HG03558 (cell line): ENCODE data around the gene RBMS1.
"Not testable (repeated sequence)": the region's sequence is repeated elsewhere in the genome, so short reads cannot be mapped to it uniquely, and the experiment has no call there.

Source experiments
- ATAC-seq: cut with Tn5 transposase; IDR thresholded peaks from one replicate; pipeline ENCODE4 v1.9.1; 2021; ENCODE audit warnings: moderate number of reproducible peaks; ENCODE audit not compliant: unreplicated experiment; ENCODE audit errors: extremely low read depth

Gene RBMS1

DNA sequence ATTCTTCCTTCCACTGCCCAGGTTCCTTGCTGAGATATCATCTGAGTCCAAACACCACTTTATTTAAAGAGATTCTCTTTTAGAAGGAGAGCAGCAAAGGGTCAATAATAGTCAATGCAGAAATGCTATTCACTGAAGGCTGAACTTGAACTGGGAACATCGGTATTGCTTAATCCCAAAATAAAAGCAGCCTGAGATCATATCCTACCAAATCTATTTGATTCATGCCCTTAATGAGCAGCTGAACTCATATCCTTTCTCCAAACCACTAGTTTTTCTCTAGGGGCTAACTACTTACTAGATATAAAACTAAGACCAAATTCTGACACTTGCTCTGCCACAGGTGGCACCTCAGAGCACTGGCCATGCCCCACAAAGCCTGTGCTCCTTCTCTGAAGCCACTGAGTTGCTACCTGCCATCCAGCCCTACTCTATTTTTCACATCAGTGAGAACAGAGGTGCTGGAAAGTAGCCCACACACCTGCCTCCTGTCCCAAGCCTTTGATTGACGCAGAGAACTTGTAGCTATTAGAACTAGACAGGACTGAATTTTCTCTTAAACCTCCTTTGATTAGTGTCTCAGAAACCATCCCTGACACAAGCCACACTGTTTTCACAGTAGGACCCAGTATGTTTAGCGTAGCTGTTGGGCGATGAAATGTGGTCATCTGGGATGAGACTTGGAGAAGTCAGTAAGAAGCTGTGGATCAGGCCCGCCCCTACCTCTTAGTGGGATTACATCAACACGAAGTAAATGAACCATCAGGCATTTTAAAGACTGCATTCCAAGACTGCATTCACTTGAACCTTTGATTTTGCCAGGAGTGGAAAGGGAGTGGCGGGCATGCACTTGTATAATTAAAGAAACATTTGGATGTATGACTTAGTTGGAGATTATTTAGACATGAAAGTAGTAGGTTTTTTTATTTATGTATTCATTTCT lies 124.3 kb downstream of the RBMS1 start:
- ATAC-seq = no peak

GRCh38 chr2:160367887-160368286 lies 125.7 kb downstream of the RBMS1 start:
- no peak for ATAC-seq

GRCh38 chr2:160367139-160367538 lies 126.5 kb downstream of the RBMS1 start:
- not testable (repeated sequence) for ATAC-seq

- no peak for ATAC-seq
Measured at GRCh38 chr2:160366474-160366873, 127.1 kb downstream of the RBMS1 start.

DNA sequence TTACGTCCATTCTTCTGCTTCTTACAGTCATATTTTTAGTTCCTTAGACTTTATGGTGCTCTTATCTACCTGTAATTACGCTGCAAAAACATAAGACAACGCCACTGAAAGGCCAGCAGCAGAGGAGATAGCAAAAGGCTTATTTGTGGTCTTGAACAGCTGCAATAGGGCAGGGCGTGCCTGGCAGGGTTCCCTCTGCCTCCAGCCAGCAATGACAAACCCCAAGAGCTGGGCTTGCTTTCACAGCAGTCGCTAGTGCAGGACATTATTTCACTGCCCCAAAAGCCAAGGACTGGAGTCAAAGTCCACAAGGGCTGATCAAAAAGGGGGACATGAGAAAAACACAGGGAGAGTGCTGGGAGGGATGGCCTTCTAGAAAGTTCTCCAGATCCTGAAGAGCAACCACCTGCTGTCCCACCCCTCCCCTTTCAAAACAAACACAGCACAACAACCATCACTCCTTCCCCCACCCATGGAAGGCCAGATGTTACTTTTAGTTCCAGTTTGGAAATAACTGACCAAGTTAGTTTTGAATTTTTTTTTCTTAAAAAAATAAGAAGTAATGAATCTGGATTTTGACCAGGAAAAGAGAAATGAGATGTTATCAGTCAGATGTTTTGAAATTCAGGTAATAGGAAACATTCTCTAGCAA lies 127.8 kb downstream of the RBMS1 start:
- ATAC-seq = no peak

DNA sequence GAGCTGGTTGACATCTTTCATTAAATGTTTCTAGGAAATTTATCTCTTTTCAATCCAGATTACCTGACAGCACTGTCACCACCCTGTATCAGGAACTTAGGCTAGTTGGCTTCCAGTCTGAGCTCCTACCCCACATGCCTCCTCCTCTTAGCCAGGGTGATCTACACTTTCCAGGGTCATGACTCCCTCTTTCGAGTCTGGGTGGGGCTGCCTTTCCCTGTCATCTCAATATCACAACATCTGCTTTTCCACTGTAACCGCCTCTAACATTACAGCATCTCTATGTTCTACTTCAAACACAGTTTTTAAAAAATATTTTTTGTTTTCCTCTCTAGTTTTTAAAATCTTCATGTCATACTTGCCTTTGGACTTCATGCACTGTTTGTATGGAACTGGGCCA lies 129.2 kb downstream of the RBMS1 start:
- ATAC-seq = no peak

DNA sequence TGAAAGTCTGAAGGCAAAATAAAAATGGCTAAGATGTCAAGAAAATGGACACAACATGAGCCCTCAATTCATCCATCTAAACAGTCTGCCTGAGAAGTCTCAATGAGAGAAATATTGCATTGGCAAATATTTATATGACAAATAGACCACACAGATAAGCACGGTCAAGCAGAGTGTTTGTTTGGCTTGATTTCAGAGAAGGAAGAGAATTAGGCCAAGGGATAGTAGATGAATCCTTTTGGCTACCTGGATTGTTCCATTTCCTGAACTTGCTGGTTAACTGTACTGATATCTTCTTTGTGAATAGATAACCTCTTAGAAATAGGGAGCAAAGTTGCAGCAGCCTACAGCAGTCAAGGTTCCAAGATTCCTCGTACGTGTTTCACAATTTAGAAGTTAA lies 129.6 kb downstream of the RBMS1 start:
- no peak for ATAC-seq

DNA sequence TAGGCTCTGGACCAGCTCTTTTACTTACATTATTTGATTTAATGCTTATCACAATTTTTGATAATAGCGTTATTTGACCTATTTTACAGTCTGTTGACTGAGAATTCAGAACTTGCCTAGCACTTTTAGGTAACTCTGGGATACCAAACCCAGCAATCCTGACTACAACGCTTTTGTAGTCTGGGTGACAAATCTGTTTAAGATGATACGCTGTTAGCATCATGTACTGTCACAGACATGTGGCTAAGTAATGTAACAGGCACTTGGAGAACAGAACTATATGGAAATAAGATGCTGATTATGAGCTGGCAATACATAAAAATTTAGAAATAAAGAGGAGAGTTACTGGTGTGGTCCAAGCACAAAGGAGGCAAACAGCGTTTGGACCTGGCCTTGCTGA lies 130.6 kb downstream of the RBMS1 start:
- no peak for ATAC-seq

DNA sequence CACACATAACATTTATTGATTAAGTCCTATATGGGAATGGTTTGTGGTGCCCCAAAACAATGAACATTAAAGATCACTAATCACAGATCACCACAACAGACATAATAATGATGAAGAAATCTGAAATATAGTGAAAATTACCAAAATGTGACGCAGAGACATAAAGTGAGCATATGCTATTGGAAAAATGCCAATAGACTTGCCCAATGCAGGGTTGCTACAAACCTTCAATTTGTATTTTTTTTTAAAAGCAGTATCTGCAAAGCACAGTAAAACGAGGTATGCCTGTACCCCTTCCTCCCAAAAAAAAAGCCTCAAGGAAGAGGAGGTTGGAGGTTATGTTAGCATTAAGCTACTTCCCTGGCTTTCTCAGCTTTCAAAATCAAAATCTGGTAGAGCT lies 131.1 kb downstream of the RBMS1 start:
- no peak for ATAC-seq

DNA sequence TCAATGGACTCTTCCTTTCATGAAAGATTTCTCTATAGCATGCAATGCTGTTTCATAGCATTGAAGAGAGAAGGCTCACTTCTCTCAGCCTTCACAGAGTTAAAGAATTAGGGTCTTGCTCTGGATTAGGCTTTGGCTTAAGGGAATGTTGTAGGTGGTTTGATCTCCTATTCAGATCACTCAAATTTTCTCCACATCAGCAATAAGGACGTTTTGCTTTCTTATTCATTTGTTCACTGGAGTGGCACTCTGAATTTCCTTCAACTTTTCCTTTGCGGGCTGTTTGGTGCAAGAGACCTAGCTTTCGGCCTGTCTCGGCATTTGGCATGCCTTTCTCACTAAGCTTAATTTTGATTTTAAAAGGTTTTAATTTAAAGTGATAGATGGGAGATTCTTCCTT lies 131.6 kb downstream of the RBMS1 start:
- ATAC-seq = no peak

- no peak for ATAC-seq
Measured at GRCh38 chr2:160360089-160360757, 133.4 kb downstream of the RBMS1 start.

DNA sequence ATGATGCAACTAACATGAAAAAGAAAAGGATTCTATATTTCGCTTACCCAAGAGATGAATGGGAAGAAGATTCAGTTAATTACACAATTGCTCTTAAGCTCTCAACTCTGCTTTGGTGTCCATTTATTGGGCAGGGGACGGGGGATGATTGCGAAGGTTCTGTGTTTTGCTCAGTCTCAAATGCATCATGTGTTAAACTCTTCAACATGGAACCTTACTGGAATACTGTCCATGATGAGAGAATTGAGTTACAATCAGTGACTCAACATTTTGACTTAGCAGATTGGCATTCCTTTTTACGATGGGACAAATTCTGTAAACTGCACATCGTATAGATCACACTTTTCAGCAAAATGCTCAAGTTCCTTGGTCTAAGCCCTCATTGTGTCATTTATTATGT lies 135.6 kb downstream of the RBMS1 start:
- ATAC-seq = no peak

DNA sequence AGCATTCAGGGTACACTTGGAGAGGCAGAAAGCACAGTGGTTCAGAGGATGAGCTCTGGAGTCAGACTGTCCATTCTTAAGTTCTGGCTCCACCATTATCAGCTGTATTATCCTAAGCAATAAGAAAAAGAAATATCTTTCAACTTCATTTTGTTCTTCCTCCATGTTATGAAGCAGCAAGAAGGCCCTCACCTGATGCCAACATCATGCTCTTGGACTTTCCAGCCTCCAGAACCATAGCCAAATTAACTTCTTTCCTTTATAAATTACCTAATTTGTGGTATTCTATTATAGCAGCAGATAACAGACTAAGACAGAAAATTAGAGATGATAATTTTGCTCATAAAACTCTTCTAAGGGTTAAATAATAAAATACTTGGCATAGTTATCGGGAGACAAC lies 137.1 kb downstream of the RBMS1 start:
- no peak for ATAC-seq

DNA sequence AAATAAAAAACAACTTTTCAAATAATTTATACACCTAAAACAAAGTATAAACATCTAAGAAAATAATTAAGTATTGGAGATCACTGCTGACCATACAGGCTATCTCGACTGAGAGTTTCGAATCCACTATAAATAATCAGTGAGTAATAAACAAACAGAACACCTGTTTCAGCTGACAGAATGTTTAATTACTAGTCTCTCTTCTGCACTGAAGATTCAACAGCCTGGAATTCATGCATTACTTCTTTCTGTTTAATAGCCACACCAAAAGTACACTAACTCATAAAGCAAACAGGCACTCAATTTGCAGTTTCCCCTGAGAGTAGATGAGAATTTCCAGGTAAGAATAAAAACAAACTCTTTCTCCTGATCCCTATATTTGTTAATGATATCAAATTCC lies 138.5 kb downstream of the RBMS1 start:
- no peak for ATAC-seq

DNA sequence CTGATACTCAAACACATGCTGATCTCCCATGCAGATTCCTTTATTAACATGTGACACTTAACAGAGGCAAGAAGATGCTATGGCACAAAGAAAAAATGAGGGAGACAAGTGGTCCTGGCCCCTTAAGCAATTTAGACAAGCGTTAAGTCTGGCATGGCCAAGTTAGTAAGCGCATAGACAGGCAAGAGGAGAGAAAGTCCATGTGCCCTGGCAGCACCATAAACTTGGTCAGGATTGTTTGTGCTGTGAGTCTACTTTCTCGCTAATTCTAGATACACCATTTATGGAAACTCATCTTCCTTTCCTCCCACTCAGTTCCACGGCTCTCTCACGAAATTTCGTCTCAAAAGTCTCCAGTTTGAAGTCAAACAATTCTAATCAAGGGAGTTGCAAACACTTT lies 138.9 kb downstream of the RBMS1 start:
- no peak for ATAC-seq

DNA sequence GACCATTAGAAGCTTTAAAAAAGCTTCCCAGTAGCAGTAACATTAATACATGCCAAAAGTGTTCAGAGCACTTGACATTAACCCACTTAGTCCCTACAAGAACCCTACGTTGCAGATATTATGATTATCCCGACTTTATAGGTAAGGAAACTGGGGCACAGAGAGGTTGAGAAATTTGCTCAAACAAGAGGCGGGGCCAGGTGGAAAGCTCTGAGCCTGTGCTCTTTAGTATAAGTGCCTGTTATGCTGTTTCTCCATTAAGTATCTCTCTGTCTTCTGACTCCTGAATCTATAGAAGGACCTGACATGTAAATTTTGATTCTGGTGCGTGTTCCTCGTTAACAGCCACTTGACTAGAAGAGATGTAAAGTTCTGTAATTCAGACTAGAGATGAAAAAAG lies 139.8 kb downstream of the RBMS1 start:
- no peak for ATAC-seq

GRCh38 chr2:160353166-160353565 lies 140.4 kb downstream of the RBMS1 start:
- no peak for ATAC-seq

GRCh38 chr2:160352500-160352899 lies 141.1 kb downstream of the RBMS1 start:
- ATAC-seq = no peak

GRCh38 chr2:160351956-160352355 lies 141.7 kb downstream of the RBMS1 start:
- no peak for ATAC-seq

- no peak for ATAC-seq
Measured at GRCh38 chr2:160349306-160349705, 144.3 kb downstream of the RBMS1 start.

DNA sequence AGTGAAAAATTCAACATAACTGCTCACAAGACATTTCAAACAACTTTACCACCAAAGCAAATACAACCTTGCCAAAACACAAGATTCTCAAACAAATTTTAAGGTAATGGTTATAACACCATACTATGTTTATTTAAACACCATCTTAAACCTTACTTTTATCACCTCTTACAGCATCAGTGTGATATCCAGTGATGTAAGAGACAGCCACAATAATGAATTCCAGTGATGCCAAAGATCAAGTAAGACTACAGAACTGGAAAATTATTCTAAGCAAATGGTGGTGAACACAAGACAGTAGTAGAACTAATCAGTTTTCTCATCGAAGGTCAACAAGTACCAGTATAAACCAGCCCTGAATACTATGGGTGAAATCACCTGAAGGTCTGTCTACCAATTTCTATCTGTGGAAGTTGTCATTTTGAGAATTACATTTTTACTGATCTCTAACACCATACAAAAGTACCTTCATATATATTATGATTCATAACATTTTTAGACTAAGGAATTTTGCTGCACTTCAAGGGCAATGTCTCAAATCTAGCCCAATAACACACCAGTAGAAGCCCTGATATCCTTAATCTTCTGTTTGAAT lies 146.2 kb downstream of the RBMS1 start:
- ATAC-seq = no peak
